H1 (cell line): Measurements from ENCODE around the gene FGF12. TPM values are rescaled to one million over a fixed set of nuclear protein-coding genes. Genes with fewer than 3 reads are reported as not detected.

ENCODE experiments used
- CTCF ChIA-PET: fragments of 300-600 bp; sonication (Branson Sonifier 250); formaldehyde crosslinking; loops from one replicate; lab custom pipeline; 2021; ENCODE audit not compliant: partially characterized antibody; lab: Charles Lee
- POLR2A ChIA-PET: fragments of 300-600 bp; sonication (Branson Sonifier 250); formaldehyde crosslinking; loops from one replicate; lab custom pipeline; 2021; ENCODE audit warnings: inconsistent platforms; ENCODE audit not compliant: partially characterized antibody; lab: Charles Lee
- DNase-seq, 2 experiments: peaks; one replicate each; pipeline versions ENCODE4 v3.0.0 to v3.0.0-alpha.2; 2010 to 2022; ENCODE audit warnings: low spot score in 2 of 2, low read depth in 1 of 2, mixed read lengths in 1 of 2
- FAIRE-seq: peaks from 2 replicates; lab custom pipeline; 2011; peaks lifted over from hg19 to GRCh38; lab: Jason Lieb, UNC
- H2AFZ ChIP-seq: 2 replicates; pipeline ENCODE4 v1.8.1; 2012; ENCODE audit warnings: low read length, inconsistent platforms
- H2AK5ac ChIP-seq: 2 replicates; pipeline ENCODE4 v1.6.1; 2013; ENCODE audit warnings: low read depth, low read length
- H2BK120ac ChIP-seq: replicated peaks from 2 replicates; pipeline ENCODE3; 2013; ENCODE audit warnings: low read depth, low read length, inconsistent platforms
- H2BK12ac ChIP-seq: 2 replicates; pipeline ENCODE4 v1.6.1; 2013; ENCODE audit warnings: low read depth, low read length
- H2BK15ac ChIP-seq: 2 replicates; pipeline ENCODE4 v1.6.1; 2013; ENCODE audit warnings: low read length
- H2BK20ac ChIP-seq: 2 replicates; pipeline ENCODE4 v1.6.1; 2013; ENCODE audit warnings: low read length
- H2BK5ac ChIP-seq: 2 replicates; pipeline ENCODE4 v1.6.1; 2013; ENCODE audit warnings: low read depth, low read length
- H3K14ac ChIP-seq: 2 replicates; pipeline ENCODE4 v1.6.1; 2013; ENCODE audit warnings: inconsistent platforms; ENCODE audit not compliant: insufficient read length
- H3K18ac ChIP-seq: 2 replicates; pipeline ENCODE4 v1.6.1; 2013; ENCODE audit warnings: low read length; ENCODE audit errors: extremely low read depth
- H3K23ac ChIP-seq: 2 replicates; pipeline ENCODE4 v1.6.1; 2013; ENCODE audit warnings: inconsistent platforms; ENCODE audit not compliant: insufficient read length
- H3K23me2 ChIP-seq: 2 replicates; pipeline ENCODE4 v1.6.1; 2013; ENCODE audit warnings: low read depth, low read length
- H3K27ac ChIP-seq: 2 replicates; pipeline ENCODE4 v1.6.1; 2011; ENCODE audit warnings: low read depth, low read length, inconsistent platforms
- H3K27me3 ChIP-seq, 4 experiments: replicated peaks in 1 of 4; 1 replicate in 1 of 4; 2 replicates in 3 of 4; pipeline versions ENCODE4 v1.6.1 to v1.8.1; 2011 to 2013; ENCODE audit warnings: low read length in 3 of 4, mild to moderate bottlenecking in 3 of 4, inconsistent platforms in 2 of 4, mixed read lengths in 2 of 4, moderate library complexity in 1 of 4; ENCODE audit not compliant: control insufficient read depth in 3 of 4, insufficient read depth in 3 of 4; ENCODE audit errors: extremely low read depth in 1 of 4
- H3K36me3 ChIP-seq, 4 experiments: 2 replicates each; pipeline versions ENCODE4 v1.6.1 to v1.8.1; 2011 to 2013; ENCODE audit warnings: mild to moderate bottlenecking in 4 of 4, low read length in 3 of 4, moderate library complexity in 2 of 4, control low read depth in 1 of 4, inconsistent platforms in 1 of 4; ENCODE audit not compliant: insufficient read depth in 4 of 4, control insufficient read depth in 2 of 4
- H3K4ac ChIP-seq: replicated peaks from 2 replicates; pipeline ENCODE3; 2013; ENCODE audit warnings: low read length, low read depth, mixed read lengths, inconsistent platforms; ENCODE audit not compliant: insufficient read length
- H3K4me1 ChIP-seq, 4 experiments: replicated peaks in 1 of 4; 1 replicate in 1 of 4; 2 replicates in 3 of 4; pipeline versions ENCODE4 v1.6.1 to v1.8.1; 2011 to 2013; ENCODE audit warnings: low read length in 3 of 4, inconsistent platforms in 2 of 4, mixed read lengths in 1 of 4; ENCODE audit not compliant: insufficient read depth in 4 of 4, control insufficient read depth in 3 of 4
- H3K4me2 ChIP-seq, 2 experiments: 2 replicates each; pipeline versions ENCODE4 v1.6.1 to v1.8.1; 2011 to 2013; ENCODE audit warnings: low read depth in 2 of 2, low read length in 2 of 2, control low read depth in 1 of 2, inconsistent platforms in 1 of 2, mild to moderate bottlenecking in 1 of 2; ENCODE audit not compliant: insufficient read depth in 1 of 2
- H3K4me3 ChIP-seq, 4 experiments: fragments of 200-600, 300-600 bp in 1 of 4; sonication (generic), shearing (Covaris generic), sonication (Bioruptor Twin) in 1 of 4; 2 replicates each; pipeline versions ENCODE4 v1.5.1 to v1.8.1; 2011 to 2016; ENCODE audit warnings: low read length in 4 of 4, low read depth in 3 of 4, control low read depth in 2 of 4, inconsistent platforms in 2 of 4, mild to moderate bottlenecking in 2 of 4, mixed read lengths in 1 of 4, moderate library complexity in 1 of 4; ENCODE audit not compliant: insufficient read depth in 2 of 4; ENCODE audit errors: extremely low read depth in 1 of 4
- H3K56ac ChIP-seq: replicated peaks from 2 replicates; pipeline ENCODE3; 2013; ENCODE audit warnings: low read depth, mild to moderate bottlenecking, mixed read lengths, low read length, inconsistent platforms; ENCODE audit not compliant: insufficient read length
- H3K79me1 ChIP-seq: 2 replicates; pipeline ENCODE4 v1.6.1; 2013; ENCODE audit warnings: low read depth, low read length, control low read depth
- H3K79me2 ChIP-seq, 2 experiments: 2 replicates each; pipeline versions ENCODE4 v1.6.1 to v1.8.1; 2012 to 2013; ENCODE audit warnings: low read length in 2 of 2, mild to moderate bottlenecking in 2 of 2, inconsistent platforms in 1 of 2; ENCODE audit not compliant: insufficient read depth in 2 of 2, control insufficient read depth in 1 of 2
- H3K9ac ChIP-seq, 4 experiments: replicated peaks in 1 of 4; 1 replicate in 1 of 4; 2 replicates in 3 of 4; pipeline versions ENCODE4 v1.6.1 to v1.8.1; 2011 to 2013; ENCODE audit warnings: low read depth in 3 of 4, low read length in 3 of 4, control low read depth in 2 of 4, mild to moderate bottlenecking in 2 of 4, moderate library complexity in 2 of 4, inconsistent platforms in 1 of 4; ENCODE audit errors: extremely low read depth in 1 of 4
- H3K9me3 ChIP-seq, 2 experiments: 2 replicates each; pipeline versions ENCODE4 v1.6.1 to v1.8.1; 2012 to 2013; ENCODE audit warnings: mild to moderate bottlenecking in 2 of 2, moderate library complexity in 2 of 2, control low read depth in 1 of 2, inconsistent platforms in 1 of 2, low read depth in 1 of 2, low read length in 1 of 2, mixed read lengths in 1 of 2; ENCODE audit not compliant: insufficient read depth in 2 of 2
- H4K20me1 ChIP-seq, 2 experiments: replicated peaks in 1 of 2; 2 replicates each; pipeline versions ENCODE3 to v1.8.1; 2011 to 2013; ENCODE audit warnings: inconsistent platforms in 2 of 2, low read length in 2 of 2, mild to moderate bottlenecking in 1 of 2; ENCODE audit not compliant: insufficient read depth in 2 of 2, control insufficient read depth in 1 of 2
- H4K5ac ChIP-seq: 2 replicates; pipeline ENCODE4 v1.6.1; 2013; ENCODE audit warnings: low read length, low read depth, mixed read lengths, inconsistent platforms; ENCODE audit not compliant: insufficient read length
- H4K8ac ChIP-seq: 2 replicates; pipeline ENCODE4 v1.8.0; 2013; ENCODE audit warnings: mild to moderate bottlenecking, moderate library complexity, low read length, inconsistent platforms; ENCODE audit not compliant: insufficient read depth; ENCODE audit errors: extremely low read depth
- H4K91ac ChIP-seq: replicated peaks from 2 replicates; pipeline ENCODE3; 2013; ENCODE audit warnings: low read length, mixed read lengths, inconsistent platforms; ENCODE audit not compliant: insufficient read length
- BACH1 ChIP-seq: IDR thresholded peaks from 2 replicates; pipeline ENCODE4 v1.6.1; 2012; ENCODE audit warnings: low read length, improper control_type of control experiment
- CHD2 ChIP-seq: IDR thresholded peaks from 2 replicates; pipeline ENCODE4 v1.6.1; 2012; ENCODE audit warnings: low read length, improper control_type of control experiment
- CTCF ChIP-seq, 3 experiments: IDR thresholded peaks; 1 replicate in 2 of 3; 2 replicates in 1 of 3; pipeline versions ENCODE4 v1.5.1 to v1.6.1; 2011; ENCODE audit warnings: low read length in 3 of 3, mild to moderate bottlenecking in 3 of 3, inconsistent platforms in 2 of 3, low read depth in 1 of 3, moderate library complexity in 1 of 3; ENCODE audit not compliant: insufficient read depth in 1 of 3; ENCODE audit errors: control extremely low read depth in 1 of 3
- EGR1 ChIP-seq: IDR thresholded peaks from 2 replicates; pipeline ENCODE4 v1.6.1; 2011; ENCODE audit warnings: low read depth, low read length, borderline replicate concordance
- GTF2F1 ChIP-seq: IDR thresholded peaks from 2 replicates; pipeline ENCODE4 v1.6.1; 2012; ENCODE audit warnings: low read depth, low read length, improper control_type of control experiment, borderline replicate concordance
- RFX5 ChIP-seq: IDR thresholded peaks from 2 replicates; pipeline ENCODE4 v1.6.1; 2011; ENCODE audit warnings: low read depth, low read length, improper control_type of control experiment, borderline replicate concordance
- RNF2 ChIP-seq: fragments of 200-900, 300-1000 bp; sonication (generic); IDR thresholded peaks from 2 replicates; pipeline ENCODE4 v1.7.1; 2016; ENCODE audit warnings: borderline replicate concordance, low read depth, mild to moderate bottlenecking, antibody characterized with exemption, low read length; ENCODE audit not compliant: poor library complexity, severe bottlenecking; ENCODE audit errors: missing control alignments
- SP2 ChIP-seq: IDR thresholded peaks from 2 replicates; pipeline ENCODE4 v1.6.1; 2012; ENCODE audit warnings: mild to moderate bottlenecking, low read length, inconsistent platforms
- TAF1 ChIP-seq: IDR thresholded peaks from 2 replicates; pipeline ENCODE4 v1.6.1; 2011; ENCODE audit warnings: mild to moderate bottlenecking, low read depth, low read length
- ZNF274 ChIP-seq: IDR thresholded peaks from 2 replicates; pipeline ENCODE4 v1.7.0; 2012; ENCODE audit warnings: low read length, borderline replicate concordance; ENCODE audit errors: extremely low read depth
- WGBS, 2 experiments: shearing (Covaris generic) in 1 of 2; methylation state at CpG; one replicate each; pipeline versions ENCODE4 v1.1.6 to v1.1.7; 2013 to 2015; ENCODE audit warnings: low lambda C conversion rate in 2 of 2, mixed read lengths in 2 of 2, inconsistent platforms in 1 of 2, low coverage in 1 of 2, missing lambda C conversion rate in 1 of 2; ENCODE audit not compliant: insufficient replicate concordance in 2 of 2, insufficient coverage in 1 of 2, insufficient read length in 1 of 2; ENCODE audit errors: extremely low coverage in 1 of 2, missing lambda C conversion rate in 1 of 2; 5-methylcytosine and 5-hydroxymethylcytosine counted together
- polyA plus RNA-seq, 7 experiments: library from polyadenylated mRNA; depleted of rRNA in 3 of 7; stranded (reverse) in 5 of 7; unstranded in 2 of 7; fragments of >200 nt in 5 of 7; fragments of 200-250 nt in 2 of 7; gene quantifications; 1 replicate in 5 of 7; 2 replicates in 1 of 7; 4 replicates in 1 of 7; pipeline versions ENCODE4 v1.2.1 to v1.2.3, GENCODE V29; 2011 to 2013; ENCODE audit warnings: missing spikeins in 2 of 7, mixed read lengths in 2 of 7
- total RNA-seq: library from RNA; stranded (reverse); fragmentation: NEBNext Ultra II Directional; extraction: Animal tissue kit (Norgen Biotek cat#: 25700); gene quantifications from 2 replicates; pipeline ENCODE4 v1.2.1, GENCODE V29; 2021

Gene FGF12
- total and polyA plus RNA-seq, 2 of the 8 experiments (the other 6 are each of a cell fraction or from before 2014, with no cell fraction given) = 4.1 to 16.6 TPM

- H3K4me2 ChIP-seq = no peak overlapping the region
- H2BK120ac ChIP-seq = no peak overlapping the region
- H2AFZ ChIP-seq = no peak overlapping the region
- H3K4ac ChIP-seq = no peak overlapping the region
- H3K27ac ChIP-seq = no peak overlapping the region
- WGBS, 2 experiments = 74% methylated on average over 4 of the region's 4 CpGs; no CpG with 5 or more reads in 1 of the 2 experiments
- no peaks in the 10 kb centered on the region for H3K27me3 ChIP-seq
- no peak overlapping the region for H3K9ac ChIP-seq
- no peak overlapping the region for H3K14ac ChIP-seq
- H2BK15ac ChIP-seq = no peak overlapping the region
- no peak overlapping the region for H4K5ac ChIP-seq
- FAIRE-seq = no peak
- H3K23me2 ChIP-seq = no peaks in the 10 kb centered on the region
- no peak overlapping the region for H2BK20ac ChIP-seq
- no peak overlapping the region for H3K18ac ChIP-seq
- no peak overlapping the region for H2BK12ac ChIP-seq
- no peaks in the 10 kb centered on the region for H3K36me3 ChIP-seq
- H2AK5ac ChIP-seq = no peak overlapping the region
- no peaks in the 10 kb centered on the region for H3K79me1 ChIP-seq
- CTCF ChIA-PET = interaction anchor here (0.6 to 0.9 kb wide), 2 partner anchors 20 to 489 kb away, joined by 3 read pairs; no protein-coding TSS in a partner anchor
- no peaks in the 10 kb centered on the region for H3K9me3 ChIP-seq
- H4K20me1 ChIP-seq = no peaks in the 10 kb centered on the region
- POLR2A ChIA-PET = no interaction called here
- no peak overlapping the region for H2BK5ac ChIP-seq
- DNase-seq = no peak
- H3K4me1 ChIP-seq = peaks cover 0 to 6% (median 0%) of the 10 kb centered on the region in 4 experiments; a peak in 1 of 7 replicates
- H3K23ac ChIP-seq = no peak overlapping the region
- no peak overlapping the region for H3K56ac ChIP-seq
- no peak overlapping the region for H4K8ac ChIP-seq
- no peak overlapping the region for H4K91ac ChIP-seq
- no peaks in the 10 kb centered on the region for H3K79me2 ChIP-seq
- H3K4me3 ChIP-seq = no peak overlapping the region
- TF ChIP-seq CHD2 (no peak), RNF2 (no peak), SP2 (no peak), EGR1 (no peak), ZNF274 (no peak), GTF2F1 (no peak), RFX5 (no peak), BACH1 (no peak), TAF1 (no peak), CTCF (IDR thresholded peaks at IDR 0.05; ENCODE audit: control extremely low read depth in 1 of 3, insufficient read depth in 1 of 3, low read depth in 1 of 3, low read length in 3 of 3) (no peak)
These were observed 51.2 kb downstream of the FGF12 start for GRCh38 chr3:192675958-192676649.
